ENCODE results near the gene USF1.

USF1 gene

DNA sequence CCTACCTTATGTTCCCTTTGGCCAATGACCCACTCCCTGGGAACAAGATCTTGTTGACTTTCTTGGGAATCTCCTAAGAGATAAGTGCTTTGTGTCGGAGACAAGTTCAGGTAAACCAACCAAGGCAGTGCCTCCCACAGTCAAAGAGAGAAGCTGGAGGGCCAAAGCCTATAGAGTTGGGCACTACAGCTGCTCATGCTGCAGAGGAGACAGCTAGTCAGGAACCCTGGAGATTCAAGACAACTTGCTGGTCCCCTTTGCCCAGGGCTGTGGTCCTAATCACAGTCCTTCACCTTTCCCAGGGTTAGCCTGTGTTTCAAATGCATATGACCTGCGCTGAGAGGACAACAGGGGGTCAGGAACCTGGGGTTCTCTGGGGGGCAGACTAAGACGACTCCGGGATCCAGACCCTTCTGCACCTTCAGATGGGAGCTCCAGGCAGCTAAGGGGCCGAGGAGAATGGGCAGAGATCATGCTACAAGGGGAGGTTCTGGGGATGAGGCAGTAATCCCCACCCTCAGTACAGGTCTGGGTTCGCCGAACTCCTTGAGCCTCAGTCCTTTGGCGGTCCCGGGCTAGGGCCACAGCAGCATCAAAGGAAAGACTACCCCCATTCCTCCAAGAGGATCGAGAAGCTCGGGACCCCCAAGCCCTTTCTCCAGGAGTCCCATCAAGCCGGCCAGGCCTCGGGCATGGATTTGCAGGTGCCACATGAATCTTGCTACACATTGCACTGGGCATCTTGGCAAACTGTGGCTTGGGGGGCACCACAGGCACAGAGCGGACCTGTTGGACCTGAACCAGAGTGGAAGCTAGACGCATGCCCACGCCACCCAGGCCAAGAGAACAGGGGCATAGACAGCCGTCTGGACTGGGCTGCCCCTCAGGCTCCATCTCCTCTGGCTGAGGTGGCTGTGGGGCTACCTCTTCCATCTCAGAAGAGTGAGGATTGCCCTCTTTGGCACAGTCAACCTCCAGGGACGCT lies 2.0 kb upstream of the USF1 start:
- TF ChIP-seq, protein P1, sequence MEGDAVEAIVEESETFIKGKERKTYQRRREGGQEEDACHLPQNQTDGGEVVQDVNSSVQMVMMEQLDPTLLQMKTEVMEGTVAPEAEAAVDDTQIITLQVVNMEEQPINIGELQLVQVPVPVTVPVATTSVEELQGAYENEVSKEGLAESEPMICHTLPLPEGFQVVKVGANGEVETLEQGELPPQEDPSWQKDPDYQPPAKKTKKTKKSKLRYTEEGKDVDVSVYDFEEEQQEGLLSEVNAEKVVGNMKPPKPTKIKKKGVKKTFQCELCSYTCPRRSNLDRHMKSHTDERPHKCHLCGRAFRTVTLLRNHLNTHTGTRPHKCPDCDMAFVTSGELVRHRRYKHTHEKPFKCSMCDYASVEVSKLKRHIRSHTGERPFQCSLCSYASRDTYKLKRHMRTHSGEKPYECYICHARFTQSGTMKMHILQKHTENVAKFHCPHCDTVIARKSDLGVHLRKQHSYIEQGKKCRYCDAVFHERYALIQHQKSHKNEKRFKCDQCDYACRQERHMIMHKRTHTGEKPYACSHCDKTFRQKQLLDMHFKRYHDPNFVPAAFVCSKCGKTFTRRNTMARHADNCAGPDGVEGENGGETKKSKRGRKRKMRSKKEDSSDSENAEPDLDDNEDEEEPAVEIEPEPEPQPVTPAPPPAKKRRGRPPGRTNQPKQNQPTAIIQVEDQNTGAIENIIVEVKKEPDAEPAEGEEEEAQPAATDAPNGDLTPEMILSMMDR (IDR thresholded peaks at IDR 0.05) = no peak
- DNase-seq (ENCODE audit: low spot score) = no peak
- H3K4me3 ChIP-seq = no peak overlapping the region
- H3K27ac ChIP-seq = peak overlapping the region in 1 of 2 donors; percentile 26

GRCh38 chr1:161046605-161047228 lies 940 bp upstream of the USF1 start:
- DNase-seq (ENCODE audit: low spot score) = no peak
- H3K4me3 ChIP-seq = peak overlapping the region; percentile 78
- TF ChIP-seq, protein P1 (IDR thresholded peaks at IDR 0.05) = no peak
- H3K27ac ChIP-seq = peak overlapping the region; percentile 89

GRCh38 chr1:161044908-161045735 lies 655 bp downstream of the USF1 start:
- TF ChIP-seq, protein P1 (IDR thresholded peaks at IDR 0.05) = no peak
- Histone ChIP-seq H3K27ac (peak overlapping the region; percentile 89), H3K4me3 (peak overlapping the region; percentile 78)
- DNase-seq (ENCODE audit: low spot score) = peak; percentile 86

GRCh38 chr1:161044535-161044907 lies 1.3 kb downstream of the USF1 start:
- DNase-seq (ENCODE audit: low spot score) = no peak
- TF ChIP-seq, protein P1 (IDR thresholded peaks at IDR 0.05) = no peak
- peak overlapping the region; percentile 78 for H3K4me3 ChIP-seq
- H3K27ac ChIP-seq = peak overlapping the region; percentile 89

GRCh38 chr1:161039546-161039945 lies 6.2 kb downstream of the USF1 start:
- DNase-seq (ENCODE audit: low spot score) = no peak
- Histone ChIP-seq H3K4me3 (no peak overlapping the region), H3K27ac (no peak overlapping the region)
- TF ChIP-seq, protein P1 (IDR thresholded peaks at IDR 0.05) = no peak

GRCh38 chr1:161039154-161039545 lies 6.6 kb downstream of the USF1 start:
- TF ChIP-seq, protein P1 (IDR thresholded peaks at IDR 0.05) = no peak
- Histone ChIP-seq H3K4me3 (peak overlapping the region; percentile 89), H3K27ac (peak overlapping the region in 1 of 2 donors; percentile 61)
- DNase-seq (ENCODE audit: low spot score) = no peak

Data from coronary artery (tissue), 2 donors.